ENCODE data around the gene LPP. TPM values are rescaled to one million over a fixed set of nuclear protein-coding genes. Genes with fewer than 3 reads are reported as not detected.

Gene LPP
- total and polyA plus RNA-seq, 10 of the 15 experiments (the other 5 are each of a cell fraction or from before 2014, with no cell fraction given) = under 0.01 to 0.62 (median 0.03) TPM

GRCh38 chr3:188749010-188749617, 595.2 kb downstream of the LPP start (continued):
- TF ChIP-seq ZBTB40 (IDR thresholded peaks at IDR 0.05; ENCODE audit: borderline replicate concordance) (no peak), CTCF (IDR thresholded peaks at IDR 0.05 in 2 of 3, conservative IDR thresholded peaks at IDR 0.05 in 1 of 3; ENCODE audit: control insufficient read depth in 2 of 3, extremely low read depth in 1 of 3, insufficient read depth in 1 of 3, low read depth in 3 of 3, low read length in 3 of 3) (peak; percentile 70 to 89 (median 88)), RFX5 (IDR thresholded peaks at IDR 0.05; ENCODE audit: low read depth, low read length) (no peak), NFXL1 (IDR thresholded peaks at IDR 0.05; ENCODE audit: borderline replicate concordance) (no peak), YY1 (IDR thresholded peaks at IDR 0.05; ENCODE audit: low read depth, low read length) (no peak), IRF3 (IDR thresholded peaks at IDR 0.05) (no peak), IRF5 (IDR thresholded peaks at IDR 0.05; ENCODE audit: borderline replicate concordance) (no peak), GATAD2B (conservative IDR thresholded peaks at IDR 0.05; ENCODE audit: low read depth) (no peak), RCOR1 (conservative IDR thresholded peaks at IDR 0.05; ENCODE audit: low read depth, low read length) (no peak)

All from GM12878 (cell line).